IPS-NIHi7 (cell line): ENCODE results near the gene PPP1CA.

Experiments used
- DNase-seq: peaks from one replicate; pipeline ENCODE4 v3.0.0; 2012; ENCODE audit warnings: mixed read lengths; ENCODE audit errors: extremely low spot score

The PPP1CA gene

DNA sequence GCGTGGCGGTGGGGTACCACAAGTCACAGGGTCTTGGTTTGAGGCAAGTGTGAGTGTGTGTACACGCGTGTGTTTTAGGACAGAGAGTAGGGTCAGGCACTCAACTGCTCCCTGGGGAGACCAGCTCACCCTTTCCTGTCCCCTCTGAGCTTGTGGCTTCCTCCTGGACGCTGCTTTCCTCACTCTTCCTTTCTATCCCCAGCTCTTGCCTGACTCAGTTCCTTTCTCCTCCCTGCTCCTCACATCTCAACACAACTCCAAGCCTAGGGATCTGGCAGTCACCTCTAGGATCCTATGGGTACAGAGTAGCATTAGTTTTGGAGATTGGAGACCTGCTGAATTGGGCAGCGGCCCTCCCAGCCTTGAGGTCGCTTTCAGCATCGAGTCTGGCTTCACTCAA is 32.4 kb downstream of the PPP1CA start:
- DNase-seq = no peak

DNA sequence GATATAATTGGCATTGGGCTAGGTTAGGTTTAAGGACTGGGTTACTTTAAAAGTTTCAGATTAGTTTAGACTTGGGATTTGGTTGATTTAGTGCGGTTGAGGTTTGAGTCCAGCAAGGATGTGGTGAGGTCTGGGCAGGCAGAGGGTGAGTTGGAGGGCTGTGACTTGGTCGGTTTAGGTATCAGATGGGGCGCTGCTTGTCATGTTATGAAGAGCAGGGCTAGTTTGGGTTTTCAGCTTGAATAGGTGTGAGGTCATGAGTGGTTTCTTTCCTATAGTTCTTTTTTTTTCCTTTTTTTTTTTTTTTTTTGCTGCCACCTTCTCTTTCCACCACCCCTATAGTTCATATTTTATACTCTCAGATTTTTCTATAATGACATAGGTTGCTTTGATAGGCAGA is 33.0 kb downstream of the PPP1CA start:
- DNase-seq = no peak

DNA sequence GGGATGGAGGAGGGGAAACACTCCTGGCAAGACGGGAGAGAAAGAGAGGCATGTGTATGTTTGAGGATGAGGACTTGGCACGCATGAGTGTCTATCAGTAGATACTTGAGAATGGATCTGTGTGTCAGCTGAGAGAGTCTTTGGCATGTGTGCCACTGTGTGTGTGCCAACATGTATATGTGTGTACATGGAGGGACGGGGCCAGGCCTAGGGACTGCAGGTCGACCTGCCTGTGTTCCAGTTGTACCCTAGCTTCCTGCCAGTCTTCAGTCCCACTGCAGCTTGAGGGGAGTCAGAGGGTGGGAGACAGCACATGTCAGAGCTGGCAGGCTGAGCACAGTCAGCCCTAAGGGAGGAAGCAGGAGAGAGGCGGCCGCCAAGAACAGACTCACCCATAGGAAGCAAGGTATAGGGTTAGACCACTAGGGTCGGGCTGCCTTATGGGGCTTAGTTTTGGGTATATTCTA is 33.9 kb downstream of the PPP1CA start:
- DNase-seq = no peak

DNA sequence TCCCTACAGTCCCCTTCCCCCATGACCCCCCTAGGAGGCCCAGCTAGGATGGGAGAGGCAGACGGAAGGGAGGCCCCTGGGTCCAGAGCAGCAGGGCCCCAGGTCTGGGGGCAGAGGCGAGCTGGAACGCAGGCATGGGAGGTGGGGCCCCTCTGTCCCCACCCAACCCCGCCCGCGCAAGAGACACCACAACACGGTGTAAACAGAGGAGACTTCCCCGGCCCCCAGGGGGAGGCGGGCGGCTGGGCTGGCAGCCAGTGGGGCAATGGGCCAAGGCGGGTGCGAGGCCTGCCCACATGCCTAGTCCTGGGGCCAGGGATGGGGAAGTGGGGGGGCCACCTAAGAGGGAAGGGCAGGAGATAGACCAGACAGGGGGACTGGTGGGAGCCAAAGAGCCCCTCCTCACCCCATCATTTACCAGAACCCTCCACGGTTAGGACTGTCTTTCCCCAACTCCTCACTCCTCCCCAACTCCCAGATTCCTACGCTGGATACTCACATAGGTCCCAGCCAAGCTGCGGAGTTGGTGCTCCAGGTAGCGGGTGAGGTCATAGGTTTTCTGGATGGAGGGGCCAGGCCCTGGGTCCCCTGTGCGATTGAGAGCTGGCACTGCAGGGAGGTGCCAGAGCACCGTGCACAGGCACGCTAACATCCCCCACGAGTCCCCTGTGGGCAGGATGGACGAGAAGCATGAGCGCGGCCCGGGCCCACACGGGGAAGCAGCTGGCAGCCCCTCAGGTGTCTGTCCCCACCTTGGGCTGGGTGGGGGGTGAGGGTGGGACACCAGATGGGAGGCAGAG is 34.5 kb downstream of the PPP1CA start:
- DNase-seq = no peak

DNA sequence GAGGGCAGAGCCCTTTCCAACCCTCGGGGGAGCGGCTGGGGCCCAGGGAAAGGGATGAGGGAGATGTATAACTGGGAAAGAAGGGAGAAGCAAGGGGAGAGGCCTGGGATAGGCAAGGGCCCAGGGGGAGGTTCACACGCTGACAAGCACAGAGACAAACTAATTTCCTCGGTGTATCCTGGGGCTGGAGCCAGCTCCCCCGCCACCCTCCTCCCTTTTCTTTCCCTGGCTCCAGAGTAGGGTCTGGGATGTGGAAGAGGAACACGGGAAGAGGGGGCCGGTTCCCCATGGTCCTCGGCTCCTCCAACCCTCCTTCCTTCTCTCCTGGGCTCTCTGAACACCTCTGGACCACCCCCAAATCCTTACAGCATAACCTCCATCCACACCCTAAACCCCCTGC is 35.1 kb downstream of the PPP1CA start:
- no peak for DNase-seq

DNA sequence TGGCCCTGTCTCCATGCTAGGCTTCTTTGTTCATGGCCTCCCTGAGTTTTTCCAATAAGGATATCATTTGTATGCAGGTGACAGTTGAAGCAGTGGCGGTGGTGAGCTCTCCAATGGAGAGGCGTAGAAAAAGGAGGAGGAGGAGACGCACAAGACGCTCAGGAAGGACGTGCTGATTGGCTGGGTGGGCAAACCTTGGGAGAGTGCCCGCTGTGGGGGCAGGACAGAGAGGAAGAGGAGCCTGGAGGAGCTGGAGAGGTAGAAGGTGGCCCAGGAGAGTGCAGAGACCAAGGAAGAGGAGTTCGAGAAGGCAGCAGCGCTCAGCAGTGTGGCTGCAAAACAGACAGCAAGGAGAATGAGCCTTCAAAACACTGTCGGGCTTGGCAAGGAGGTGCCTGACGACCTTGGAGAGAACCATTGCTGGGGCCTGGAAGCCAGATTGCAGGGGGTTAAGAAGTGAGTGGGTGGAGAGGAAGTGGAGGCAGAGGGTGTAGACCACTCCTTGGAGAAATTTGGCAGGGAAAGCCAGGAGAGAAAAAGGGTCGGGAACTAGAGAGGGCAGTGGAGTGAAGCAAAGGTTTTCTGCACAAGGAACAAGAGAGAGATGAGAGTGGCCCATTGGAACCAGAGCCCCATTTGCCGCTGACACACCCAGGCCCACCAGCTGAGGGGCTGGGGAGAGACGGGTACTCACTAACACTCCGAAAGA is 35.8 kb downstream of the PPP1CA start:
- DNase-seq = no peak

DNA sequence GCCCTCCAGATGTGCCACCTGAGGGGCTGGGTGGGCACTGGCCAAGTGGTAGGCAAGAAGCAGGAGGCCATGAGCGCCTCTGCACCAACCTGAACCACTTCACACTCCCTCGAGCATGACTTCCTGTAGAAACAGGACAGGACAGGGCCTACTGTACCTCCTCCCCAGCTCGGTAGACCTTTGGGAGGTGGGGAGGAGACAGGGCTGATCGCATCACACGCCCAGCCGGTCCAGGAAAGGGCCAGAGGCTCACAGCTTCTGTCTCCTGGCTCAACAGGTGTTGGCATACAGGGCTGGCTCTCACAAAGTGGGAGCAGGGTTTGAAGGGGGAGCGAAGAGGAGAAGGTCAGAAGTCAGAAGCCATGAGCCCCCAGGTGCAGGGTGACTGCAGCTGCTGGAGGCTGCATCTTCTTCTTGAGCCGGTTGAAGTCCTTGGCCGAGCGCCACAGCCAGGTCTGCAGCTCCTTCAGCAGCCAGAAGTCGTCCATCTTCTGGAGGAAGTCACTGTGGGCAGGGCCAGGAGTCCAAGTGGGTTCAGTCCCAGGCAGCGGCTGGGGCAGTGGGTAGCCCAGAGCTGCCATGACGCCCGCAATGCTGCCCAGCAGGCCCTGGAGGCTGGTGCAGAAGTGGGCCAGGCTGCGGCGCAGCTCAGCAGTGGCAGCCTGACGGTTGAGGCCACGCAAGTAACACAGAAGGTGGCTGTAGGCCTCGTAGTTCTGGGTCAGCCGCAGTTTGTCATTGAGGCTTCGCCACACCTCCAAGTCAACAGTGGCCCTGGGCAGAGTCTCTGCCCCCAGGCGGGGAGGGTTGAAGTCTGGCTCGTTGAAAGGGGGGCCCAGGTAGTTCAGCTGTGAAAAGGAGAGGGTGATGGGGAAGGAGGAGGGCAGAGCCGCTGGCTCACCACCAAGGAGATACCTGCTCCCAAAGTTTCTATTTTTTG is 36.6 kb downstream of the PPP1CA start:
- DNase-seq = no peak

DNA sequence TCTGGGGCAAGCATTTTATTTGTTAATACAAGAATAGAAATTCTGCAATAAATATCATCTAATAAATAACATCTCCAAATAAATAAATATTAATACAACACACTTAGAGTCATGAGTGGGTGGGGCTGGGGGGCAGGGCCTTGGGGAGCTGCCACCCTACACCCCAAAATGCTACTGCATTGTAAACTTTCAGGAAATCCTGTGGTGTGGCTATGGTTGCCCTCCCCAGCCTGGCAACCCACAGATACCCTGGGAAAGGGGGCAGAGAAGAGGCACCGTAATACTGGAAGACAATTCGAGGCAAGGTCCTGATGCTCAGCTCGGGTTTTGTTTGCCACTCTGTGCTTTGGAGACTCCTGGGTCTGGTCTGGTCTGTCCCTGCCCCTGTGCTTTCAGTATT is 37.5 kb downstream of the PPP1CA start:
- DNase-seq = no peak

DNA sequence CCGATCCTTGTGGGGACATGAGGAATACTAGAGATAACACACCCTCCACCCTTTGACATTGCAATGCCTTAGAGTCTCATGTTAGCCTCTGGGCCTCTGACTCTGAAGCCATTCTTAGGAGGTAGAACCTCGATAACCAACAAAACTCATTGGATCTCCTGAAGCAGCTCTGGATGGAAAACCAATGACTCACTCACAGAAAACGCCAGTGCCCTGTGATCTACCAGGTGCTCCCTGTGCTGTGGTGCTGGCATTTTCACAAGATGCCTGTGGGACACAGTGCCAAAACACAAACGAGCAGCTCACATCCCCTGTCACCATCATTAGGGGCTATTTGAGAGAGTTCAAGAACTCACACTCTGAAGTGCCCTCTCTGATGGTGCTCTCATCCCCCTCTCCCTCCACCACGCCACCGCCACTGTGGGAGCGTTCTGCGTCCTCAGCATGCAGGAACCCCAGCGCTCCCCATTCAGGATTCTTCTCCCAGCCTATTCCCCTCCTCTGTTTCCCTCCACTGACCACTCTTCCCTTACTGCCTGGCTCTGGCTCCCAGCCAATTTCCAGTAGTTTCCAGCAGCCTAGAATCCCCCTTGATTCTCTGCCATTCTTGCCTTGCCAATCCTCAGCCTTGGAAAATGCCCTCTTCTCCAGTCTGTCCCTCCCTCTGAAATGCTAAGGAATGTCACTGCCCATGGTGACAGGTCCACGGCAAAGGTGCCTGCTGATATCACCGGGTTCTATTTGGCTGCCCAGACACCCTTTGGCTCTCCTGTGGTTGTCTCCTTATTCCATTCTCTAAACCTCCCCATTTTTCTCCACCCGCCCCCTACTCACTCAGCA is 43.6 kb downstream of the PPP1CA start:
- no peak for DNase-seq

DNA sequence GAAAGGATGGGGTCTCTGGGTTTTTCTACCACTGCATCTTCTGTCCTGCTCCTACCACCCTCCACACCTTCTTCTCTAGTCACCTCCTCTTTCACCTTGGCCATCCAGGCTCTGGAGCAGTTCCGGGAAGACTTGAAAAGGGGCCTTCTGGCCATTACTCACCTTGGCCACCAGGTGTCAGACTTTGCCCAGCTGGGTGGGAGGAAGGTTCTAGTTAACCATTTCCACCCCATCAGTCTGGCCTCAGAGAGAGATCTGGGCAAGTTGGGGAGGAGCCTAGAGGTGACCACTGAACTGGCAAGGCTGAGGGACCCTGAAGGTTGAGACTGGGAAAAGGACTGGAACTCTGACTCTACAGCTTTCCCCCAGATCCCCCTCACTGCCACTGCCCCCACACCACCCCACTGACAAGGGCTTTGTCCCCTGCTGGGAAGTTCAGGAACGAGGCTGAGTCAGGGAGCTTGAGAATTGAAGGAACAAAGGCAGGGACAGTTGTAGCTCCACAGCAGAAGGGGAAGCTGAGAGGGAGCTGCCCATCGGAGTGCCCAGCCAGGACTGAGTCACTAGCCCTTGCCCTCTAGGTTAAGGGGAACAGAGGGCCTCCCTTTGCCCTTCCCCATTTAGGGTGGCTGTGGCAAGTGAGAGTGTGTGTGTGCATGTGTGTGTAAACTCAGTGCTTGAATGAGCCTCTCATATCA is 44.6 kb downstream of the PPP1CA start:
- DNase-seq = peak; percentile 86

DNA sequence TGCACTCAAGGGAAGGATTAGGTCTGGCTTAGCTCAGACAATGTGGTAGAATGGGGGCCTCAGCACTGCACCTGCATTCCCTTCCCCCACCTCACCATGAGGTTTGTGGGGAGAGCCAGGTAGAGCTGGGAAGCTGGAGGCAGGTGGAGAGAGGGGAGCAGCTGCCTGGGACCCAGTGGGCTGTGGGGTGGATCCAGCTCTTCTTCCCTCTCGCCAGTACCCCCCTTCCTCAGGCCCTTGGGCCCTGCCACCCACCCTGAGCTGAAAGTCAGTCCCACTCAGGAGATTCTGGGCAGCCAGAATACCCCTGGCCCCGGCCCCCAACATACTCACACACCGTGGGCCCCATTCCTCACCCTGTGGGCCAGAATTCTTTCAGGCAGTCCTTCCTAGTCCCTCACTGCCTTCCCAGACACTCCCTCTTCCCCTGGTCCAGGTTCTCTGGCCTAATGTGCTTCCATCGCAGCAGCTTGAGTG is 45.2 kb downstream of the PPP1CA start:
- peak; percentile 1 for DNase-seq

DNA sequence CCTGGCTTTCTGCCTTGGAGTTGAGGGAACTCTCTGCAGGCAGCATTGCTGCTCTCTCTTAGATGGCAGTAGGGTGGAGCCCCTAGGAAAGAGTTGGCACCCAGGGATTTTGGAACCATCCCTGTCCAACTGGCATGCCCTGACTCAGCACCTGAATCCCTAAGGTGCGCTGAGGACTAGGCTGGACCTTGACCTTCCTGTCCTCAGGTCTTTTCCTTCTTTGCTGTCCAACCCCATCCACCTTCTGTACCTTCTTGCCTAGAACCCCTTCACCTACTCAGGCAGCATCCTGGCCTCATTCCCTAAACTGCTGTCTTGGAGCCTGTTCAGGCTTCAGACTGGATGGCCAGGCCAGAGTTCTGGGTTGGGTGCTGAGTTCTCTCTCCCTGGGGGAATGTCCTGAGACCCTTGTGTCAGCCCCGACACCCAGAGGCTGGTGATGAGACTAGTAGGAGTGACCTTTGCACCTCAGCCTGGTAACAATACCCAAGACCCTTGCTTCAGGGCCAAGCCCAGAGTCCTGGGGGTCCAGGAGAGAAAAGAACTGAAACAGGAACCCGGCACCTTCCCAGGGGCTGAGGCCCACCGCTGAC is 45.8 kb downstream of the PPP1CA start:
- DNase-seq = peak; percentile 1

DNA sequence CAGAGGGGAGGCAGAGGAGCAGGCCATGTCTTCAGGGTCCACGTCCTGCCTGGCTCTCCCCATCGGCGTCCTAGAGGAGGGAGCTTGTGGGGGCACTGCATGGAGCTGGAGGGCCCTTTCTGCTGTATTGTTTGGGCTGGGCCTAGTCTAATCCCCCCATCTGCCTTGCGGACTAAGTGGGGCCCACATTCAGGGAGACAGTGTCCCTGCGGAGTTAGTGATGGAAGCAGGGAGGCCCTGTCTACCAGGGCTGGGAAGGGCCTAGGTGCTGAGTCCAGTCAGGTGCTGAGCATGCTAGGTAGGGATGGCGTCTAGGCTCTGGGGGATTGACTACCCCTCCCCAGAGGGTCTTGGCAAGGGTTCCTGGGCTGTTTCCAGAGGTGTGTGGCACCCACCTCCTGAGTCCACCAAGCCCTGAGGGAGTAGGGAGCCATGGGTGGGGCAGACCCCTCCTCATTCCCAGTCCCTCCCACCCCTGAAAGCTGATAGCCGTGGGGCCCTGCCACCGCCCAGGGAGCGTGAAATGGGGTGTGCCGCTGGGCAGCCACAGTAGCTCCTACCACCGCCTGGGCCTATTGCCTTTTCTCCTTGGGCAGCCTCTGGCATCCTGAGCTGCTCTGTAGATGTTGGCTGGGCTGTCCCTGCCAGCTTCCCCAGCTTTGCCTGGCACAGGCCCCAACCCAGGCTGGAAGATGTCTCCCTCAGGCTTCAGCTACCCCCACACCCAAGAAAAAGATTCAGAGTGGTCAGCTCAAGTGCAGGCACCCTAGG is 46.5 kb downstream of the PPP1CA start:
- peak; percentile 1 for DNase-seq

DNA sequence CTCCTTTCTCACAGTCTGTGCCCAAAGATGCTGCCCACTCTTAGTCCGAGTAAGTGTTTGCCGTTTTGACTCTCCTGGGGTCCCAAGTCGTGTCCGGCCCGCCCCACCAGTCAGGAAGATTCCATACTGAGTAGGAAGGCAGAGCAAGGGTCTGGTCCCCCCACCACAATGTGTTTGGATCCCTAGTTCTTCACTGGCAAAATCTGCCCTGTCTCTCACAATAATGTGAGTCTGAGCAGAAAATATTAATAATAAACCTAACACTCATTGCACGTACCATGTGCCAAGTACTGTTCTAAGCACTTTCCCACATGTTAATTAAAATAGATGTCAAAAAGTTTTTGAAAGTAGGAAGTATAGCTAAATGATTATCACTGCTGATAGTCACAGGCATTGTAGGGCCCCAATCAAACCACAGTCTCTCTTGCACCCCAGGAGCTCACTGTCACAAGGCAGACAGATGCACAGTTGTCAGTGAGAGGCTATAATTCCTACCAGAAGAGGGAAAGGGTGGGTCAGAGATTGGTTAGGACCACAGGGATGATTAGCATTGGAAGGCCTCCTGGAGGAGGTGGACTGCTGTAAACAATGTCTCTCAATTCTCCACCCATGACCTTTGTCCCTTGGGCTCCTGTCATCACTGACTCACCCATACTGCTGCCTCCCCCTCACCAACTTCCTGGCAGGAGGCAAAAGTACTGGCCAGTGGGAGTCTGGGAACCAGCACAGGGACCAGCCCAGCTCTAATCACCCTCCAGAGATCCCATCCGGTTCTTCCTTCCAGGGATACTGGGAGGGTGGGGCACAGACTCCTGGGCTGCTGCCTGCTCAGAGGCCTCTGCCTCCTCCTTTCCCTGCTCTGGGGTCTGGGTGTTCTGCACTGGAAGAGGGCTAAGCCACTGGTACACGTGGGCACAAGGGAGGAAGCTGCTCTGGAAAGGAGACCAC is 47.3 kb downstream of the PPP1CA start:
- DNase-seq = peak; percentile 57

DNA sequence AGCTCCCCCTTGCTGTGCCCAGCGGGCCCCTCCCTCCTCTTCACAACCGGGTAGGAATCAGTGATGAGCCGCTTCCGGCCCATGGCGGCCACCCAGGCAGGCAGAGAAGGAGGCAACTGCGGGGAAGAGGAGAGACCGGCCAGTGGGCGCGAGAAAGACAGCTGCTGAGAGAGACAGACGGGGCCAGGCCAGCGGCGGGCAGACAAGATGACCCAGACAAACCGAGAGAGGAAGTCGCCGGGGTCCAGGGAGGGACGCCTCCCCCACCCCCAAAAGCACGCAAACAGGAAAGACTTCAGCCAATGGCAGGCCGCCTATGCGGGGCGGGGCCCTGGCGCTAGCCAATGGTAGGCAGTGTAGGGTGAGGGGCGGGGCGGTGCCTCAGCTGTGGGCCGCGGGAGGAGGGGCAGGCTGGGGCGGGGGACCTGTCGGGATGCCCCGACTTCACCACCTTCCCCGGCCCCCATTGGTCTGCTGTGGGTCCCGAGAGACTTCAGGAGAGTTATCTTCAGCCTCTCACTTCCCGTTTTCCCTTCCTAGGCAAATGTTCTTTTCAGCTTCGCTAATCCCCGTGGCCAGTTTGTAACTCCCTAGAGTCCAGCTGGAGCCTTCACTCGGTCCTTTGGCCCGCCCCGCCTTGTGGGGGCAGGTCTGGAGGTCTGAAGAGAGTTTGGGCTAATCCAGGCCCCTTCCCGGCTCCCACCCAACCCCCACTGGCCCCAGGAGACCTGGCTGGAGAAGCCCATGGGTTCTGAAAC is 48.2 kb downstream of the PPP1CA start, which contains the start of gene POLD4:
Gene POLD4, minus strand, starts transcription at position 230 of the 758 bp plus-strand sequence. Its CDS starts 147 bp downstream, at position 83.
- peak; percentile 98 for DNase-seq

DNA sequence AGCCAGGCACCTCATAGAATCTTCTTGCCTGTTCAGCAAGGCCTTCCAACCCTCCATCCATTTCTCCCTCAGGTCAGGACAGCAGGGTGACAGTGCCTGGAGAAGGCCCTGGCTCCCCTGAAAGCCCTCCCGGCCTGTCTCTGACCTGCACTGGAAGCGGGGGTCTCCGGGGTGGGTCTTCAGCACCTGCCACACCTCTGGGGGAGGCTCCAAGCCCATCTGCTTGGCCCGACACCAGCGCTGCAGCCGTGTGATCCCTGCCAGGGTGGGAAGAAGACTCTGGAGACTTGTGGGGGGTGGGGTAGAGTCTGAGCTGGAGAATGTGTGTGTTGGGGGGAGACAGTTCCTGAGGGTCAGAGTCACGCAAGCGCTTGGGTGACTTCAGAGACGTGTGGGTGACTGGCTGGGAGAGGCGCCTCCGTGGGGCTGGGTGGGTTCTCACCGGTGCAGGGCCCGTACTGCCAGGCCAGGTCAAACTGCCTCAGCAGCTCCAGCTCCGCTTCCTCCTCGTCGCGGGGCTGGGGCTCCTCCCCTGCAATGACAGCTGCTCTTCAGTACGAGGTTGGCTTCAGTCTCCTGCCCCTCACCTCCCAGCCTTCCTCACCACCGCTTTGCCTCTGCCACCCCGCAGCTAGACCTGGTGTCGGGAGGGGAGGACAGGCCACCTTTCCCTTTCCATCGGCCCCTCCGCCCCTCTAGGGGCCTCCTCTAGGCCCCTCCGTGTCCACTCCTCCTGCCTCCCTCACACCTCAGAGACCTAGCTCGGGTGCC is 48.9 kb downstream of the PPP1CA start:
- peak; percentile 35 for DNase-seq
